Neural progenitor cell (in vitro differentiated cells): Measurements from ENCODE around the gene ZMYND10. TPM values are rescaled to one million over a fixed set of nuclear protein-coding genes. Genes with fewer than 3 reads are reported as not detected.

ENCODE experiments used
- DNase-seq: peaks from one replicate; pipeline ENCODE4 v3.0.0-alpha.2; 2016; ENCODE audit warnings: low spot score
- H2AFZ ChIP-seq: fragments of 200-600 bp; sonication (generic); replicated peaks from 2 replicates; pipeline ENCODE4 v1.6.1; 2016; ENCODE audit warnings: antibody characterized with exemption
- H3F3A ChIP-seq: fragments of 200-600 bp; sonication (generic); 2 replicates; pipeline ENCODE4 v1.6.1; 2016; ENCODE audit warnings: antibody characterized with exemption, low read depth
- H3K27ac ChIP-seq: fragments of 200-600 bp; sonication (generic); 2 replicates; pipeline ENCODE4 v1.5.1; 2016; ENCODE audit warnings: mild to moderate bottlenecking
- H3K27me3 ChIP-seq: fragments of 200-600 bp; sonication (generic); 2 replicates; pipeline ENCODE4 v1.6.1; 2016; ENCODE audit warnings: mild to moderate bottlenecking, moderate library complexity
- H3K36me3 ChIP-seq: fragments of 200-600 bp; sonication (generic); 2 replicates; pipeline ENCODE4 v1.5.1; 2016
- H3K4me1 ChIP-seq: fragments of 200-600 bp; sonication (generic); 2 replicates; pipeline ENCODE4 v1.6.1; 2016; ENCODE audit warnings: mixed run types
- H3K4me2 ChIP-seq: fragments of 200-600 bp; sonication (generic); 2 replicates; pipeline ENCODE4 v1.6.1; 2016
- H3K4me3 ChIP-seq: fragments of 200-600 bp; sonication (generic); 2 replicates; pipeline ENCODE4 v1.5.1; 2016
- H3K79me2 ChIP-seq: fragments of 200-600 bp; sonication (generic); 2 replicates; pipeline ENCODE4 v1.6.1; 2016; ENCODE audit warnings: low read depth
- H3K9ac ChIP-seq: fragments of 200-600 bp; sonication (generic); 2 replicates; pipeline ENCODE4 v1.6.1; 2016
- H3K9me3 ChIP-seq: fragments of 200-600 bp; sonication (generic); 2 replicates; pipeline ENCODE4 v1.5.1; 2016; ENCODE audit warnings: low read depth
- H4K20me1 ChIP-seq: fragments of 200-600 bp; sonication (generic); 2 replicates; pipeline ENCODE4 v1.6.1; 2016; ENCODE audit warnings: low read depth
- H3K27ac Mint-ChIP-seq: 3 replicates; pipeline ENCODE4 v1.8.0; 2021; ENCODE audit warnings: mixed read lengths
- H3K27me3 Mint-ChIP-seq: 2 replicates; pipeline ENCODE4 v1.8.0; 2022; ENCODE audit warnings: low read depth, mild to moderate bottlenecking, inconsistent platforms, moderate library complexity, mixed read lengths; ENCODE audit not compliant: insufficient read depth
- H3K36me3 Mint-ChIP-seq: 3 replicates; pipeline ENCODE4 v1.8.0; 2021; ENCODE audit warnings: mixed read lengths
- H3K4me1 Mint-ChIP-seq: 3 replicates; pipeline ENCODE4 v1.8.0; 2021; ENCODE audit warnings: mixed read lengths
- H3K4me3 Mint-ChIP-seq: 3 replicates; pipeline ENCODE4 v1.8.0; 2021; ENCODE audit warnings: mild to moderate bottlenecking, moderate library complexity, mixed read lengths
- H3K9me3 Mint-ChIP-seq: 3 replicates; pipeline ENCODE4 v1.8.0; 2020; ENCODE audit warnings: mixed read lengths
- EZH2 ChIP-seq: fragments of 200-600 bp; sonication (generic); IDR thresholded peaks from 2 replicates; pipeline ENCODE4 v1.6.1; 2017; ENCODE audit warnings: antibody characterized with exemption, mild to moderate bottlenecking, moderate library complexity
- EZH2phosphoT487 ChIP-seq: fragments of 200-600 bp; sonication (generic); IDR thresholded peaks from 2 replicates; pipeline ENCODE4 v1.6.1; 2017; ENCODE audit warnings: antibody characterized with exemption
- total RNA-seq: library from RNA; depleted of rRNA; stranded (reverse); fragments of >200 nt; gene quantifications from 2 replicates; pipeline ENCODE4 v1.2.3, GENCODE V29; 2015; ENCODE audit warnings: low replicate concordance
- TF ChIP-seq, protein P1 (sequence below): fragments of 200-600 bp; sonication (generic); IDR thresholded peaks from 2 replicates; pipeline ENCODE4 v1.5.1; 2017; ENCODE audit warnings: antibody characterized with exemption, mild to moderate bottlenecking

ZMYND10 gene
- total RNA-seq, 1 donor from 2014 or later, result 0.37 TPM

DNA sequence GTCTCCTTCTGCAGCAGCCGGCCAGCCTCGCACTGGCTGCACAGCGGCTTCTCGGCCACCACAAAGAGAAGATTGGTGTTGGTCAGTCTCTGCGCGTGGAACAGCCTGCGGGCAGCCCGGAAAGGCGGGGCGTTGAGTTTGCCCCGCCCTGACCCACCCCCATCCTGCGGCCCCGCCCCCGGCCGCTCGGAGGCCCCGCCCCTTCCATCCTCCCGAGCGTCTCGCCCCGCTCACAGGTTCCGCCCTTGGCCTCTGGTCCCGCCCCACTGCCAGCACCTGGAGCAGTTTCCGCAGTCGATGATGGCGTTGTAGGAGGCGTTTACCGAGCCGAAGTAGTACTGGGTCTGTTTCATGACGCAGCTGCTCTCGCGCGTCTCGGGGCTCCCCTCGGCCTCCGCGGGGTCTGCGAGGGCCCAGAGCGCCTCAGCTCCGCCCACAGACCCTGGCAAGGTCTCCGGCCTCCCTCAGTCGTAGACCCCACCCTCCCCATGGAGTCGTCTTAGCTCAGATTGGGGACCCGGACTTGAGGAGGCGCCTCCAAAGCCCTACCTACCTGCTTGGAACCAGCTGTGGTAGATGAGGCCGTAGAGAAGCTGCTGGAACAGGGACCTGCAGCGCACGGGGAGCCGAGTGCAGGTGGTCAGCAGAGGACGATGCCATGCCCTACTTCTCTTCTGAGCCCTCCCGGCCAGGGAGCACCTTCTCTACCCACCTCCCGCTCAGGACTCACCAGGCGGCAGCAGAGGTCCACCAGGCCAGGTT is 19.7 kb upstream of the ZMYND10 start:
- no peak overlapping the region for H3K27ac ChIP-seq
- H3K4me3 ChIP-seq, result peak overlapping the region; percentile 54
- no peaks in the 10 kb centered on the region for H3K9me3 ChIP-seq
- peak overlapping the region; percentile 79 for H3K4me2 ChIP-seq
- Mint-ChIP-seq H3K36me3 (no peaks in the 10 kb centered on the region), H3K9me3 (no peaks in the 10 kb centered on the region), H3K27ac (no peak overlapping the region), H3K4me3 (peak overlapping the region; percentile 84), H3K27me3 (peaks cover 2% of the 10 kb centered on the region), H3K4me1 (peaks cover 6% of the 10 kb centered on the region)
- peak overlapping the region; percentile 54 for H2AFZ ChIP-seq
- H3K36me3 ChIP-seq, result no peaks in the 10 kb centered on the region
- no peaks in the 10 kb centered on the region for H3K79me2 ChIP-seq
- H4K20me1 ChIP-seq, result no peaks in the 10 kb centered on the region
- DNase-seq, result peak; percentile 88
- H3F3A ChIP-seq, result peaks cover 4% of the 10 kb centered on the region
- no peak for TF ChIP-seq EZH2
- H3K27me3 ChIP-seq, result peaks cover 29% of the 10 kb centered on the region
- H3K9ac ChIP-seq, result no peak overlapping the region
- peaks cover 5% of the 10 kb centered on the region for H3K4me1 ChIP-seq

DNA sequence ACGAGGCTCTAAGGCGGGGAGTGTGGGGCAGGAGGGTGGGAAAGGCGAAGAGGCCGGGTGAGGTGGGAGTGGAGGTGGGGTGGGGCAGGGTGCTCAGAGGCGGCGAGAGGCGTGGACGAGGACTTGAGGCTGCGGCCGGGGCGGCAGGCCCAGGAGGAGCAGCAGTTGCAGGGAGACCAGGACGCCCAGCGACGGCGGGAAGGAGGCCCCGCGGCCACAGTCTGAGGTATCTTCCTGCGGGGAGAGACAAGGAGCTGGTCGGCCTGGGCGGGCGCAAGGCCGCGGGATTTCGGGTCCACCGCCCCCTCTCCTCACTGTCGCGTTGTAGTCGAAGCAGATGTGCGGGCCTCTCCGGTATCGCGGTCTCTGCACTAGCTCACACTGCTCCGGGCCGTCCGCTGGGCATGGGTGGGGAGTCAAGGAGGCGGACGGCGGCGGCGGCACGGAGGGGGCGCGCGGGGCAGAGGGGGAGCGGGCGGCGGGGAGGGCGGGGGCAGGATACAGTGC is 19.1 kb upstream of the ZMYND10 start:
- H3K27me3 ChIP-seq, result peaks cover 29% of the 10 kb centered on the region
- H3K9me3 ChIP-seq, result no peaks in the 10 kb centered on the region
- H3K79me2 ChIP-seq, result no peaks in the 10 kb centered on the region
- no peak overlapping the region for H3K9ac ChIP-seq
- H3K27me3 Mint-ChIP-seq, result peaks cover 2% of the 10 kb centered on the region
- H3K4me1 Mint-ChIP-seq, result peaks cover 12% of the 10 kb centered on the region
- peak overlapping the region; percentile 79 for H3K4me2 ChIP-seq
- no peaks in the 10 kb centered on the region for H4K20me1 ChIP-seq
- peak overlapping the region; percentile 54 for H3K4me3 ChIP-seq
- H3K36me3 Mint-ChIP-seq, result no peaks in the 10 kb centered on the region
- H3K4me1 ChIP-seq, result peaks cover 5% of the 10 kb centered on the region
- H3K4me3 Mint-ChIP-seq, result peak overlapping the region; percentile 82
- no peak for DNase-seq
- H3F3A ChIP-seq, result peaks cover 4% of the 10 kb centered on the region
- peak overlapping the region; percentile 50 for H2AFZ ChIP-seq
- no peak overlapping the region for H3K27ac ChIP-seq
- H3K9me3 Mint-ChIP-seq, result no peaks in the 10 kb centered on the region
- no peak overlapping the region for H3K27ac Mint-ChIP-seq
- TF ChIP-seq EZH2phosphoT487, result no peak
- no peak for TF ChIP-seq EZH2
- TF ChIP-seq, protein P1, sequence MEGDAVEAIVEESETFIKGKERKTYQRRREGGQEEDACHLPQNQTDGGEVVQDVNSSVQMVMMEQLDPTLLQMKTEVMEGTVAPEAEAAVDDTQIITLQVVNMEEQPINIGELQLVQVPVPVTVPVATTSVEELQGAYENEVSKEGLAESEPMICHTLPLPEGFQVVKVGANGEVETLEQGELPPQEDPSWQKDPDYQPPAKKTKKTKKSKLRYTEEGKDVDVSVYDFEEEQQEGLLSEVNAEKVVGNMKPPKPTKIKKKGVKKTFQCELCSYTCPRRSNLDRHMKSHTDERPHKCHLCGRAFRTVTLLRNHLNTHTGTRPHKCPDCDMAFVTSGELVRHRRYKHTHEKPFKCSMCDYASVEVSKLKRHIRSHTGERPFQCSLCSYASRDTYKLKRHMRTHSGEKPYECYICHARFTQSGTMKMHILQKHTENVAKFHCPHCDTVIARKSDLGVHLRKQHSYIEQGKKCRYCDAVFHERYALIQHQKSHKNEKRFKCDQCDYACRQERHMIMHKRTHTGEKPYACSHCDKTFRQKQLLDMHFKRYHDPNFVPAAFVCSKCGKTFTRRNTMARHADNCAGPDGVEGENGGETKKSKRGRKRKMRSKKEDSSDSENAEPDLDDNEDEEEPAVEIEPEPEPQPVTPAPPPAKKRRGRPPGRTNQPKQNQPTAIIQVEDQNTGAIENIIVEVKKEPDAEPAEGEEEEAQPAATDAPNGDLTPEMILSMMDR, result no peak
- no peaks in the 10 kb centered on the region for H3K36me3 ChIP-seq

DNA sequence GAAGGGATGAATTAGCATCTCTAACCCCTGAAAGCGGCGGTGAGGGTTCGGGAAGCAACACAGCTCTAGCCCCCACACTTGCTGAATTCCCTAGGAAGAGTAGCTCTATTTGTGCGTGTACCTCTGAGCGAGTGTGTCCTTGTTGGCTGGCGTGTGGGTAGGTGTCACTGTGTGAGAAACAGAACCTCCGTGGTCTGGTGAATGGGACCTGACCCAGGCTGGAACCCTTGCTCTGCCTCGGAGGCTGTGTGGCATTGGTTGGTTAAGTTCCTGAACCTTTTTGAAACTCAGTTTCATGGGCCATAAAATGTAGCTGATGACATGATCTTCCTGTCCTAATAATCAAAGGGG is 14.2 kb upstream of the ZMYND10 start:
- H4K20me1 ChIP-seq, result peaks cover 38% of the 10 kb centered on the region
- H3K27me3 ChIP-seq, result peaks cover 13% of the 10 kb centered on the region

More for the DNA sequence above, 14.2 kb upstream of the ZMYND10 start:
- no peak overlapping the region for H3K27ac ChIP-seq
- peak overlapping the region; percentile 93 for H2AFZ ChIP-seq
- no peaks in the 10 kb centered on the region for H3K36me3 ChIP-seq
- TF ChIP-seq EZH2 (no peak), EZH2phosphoT487 (no peak)
- TF ChIP-seq, protein P1, result no peak
- H3K4me3 ChIP-seq, result peak overlapping the region; percentile 79
- Mint-ChIP-seq H3K4me1 (peaks cover 41% of the 10 kb centered on the region), H3K36me3 (peaks cover 4% of the 10 kb centered on the region), H3K9me3 (no peaks in the 10 kb centered on the region), H3K27ac (peak overlapping the region; percentile 83), H3K4me3 (peak overlapping the region; percentile 95), H3K27me3 (peaks cover 6% of the 10 kb centered on the region)
- no peaks in the 10 kb centered on the region for H3F3A ChIP-seq
- peaks cover 36% of the 10 kb centered on the region for H3K79me2 ChIP-seq
- peak overlapping the region; percentile 73 for H3K4me2 ChIP-seq
- H3K9ac ChIP-seq, result no peak overlapping the region
- DNase-seq, result no peak
- no peaks in the 10 kb centered on the region for H3K9me3 ChIP-seq
- H3K4me1 ChIP-seq, result peaks cover 22% of the 10 kb centered on the region
